Large intestine (tissue), 3 donors: Measurements from ENCODE around the gene PMM2. TPM values are rescaled to one million over a fixed set of nuclear protein-coding genes. Genes with fewer than 3 reads are reported as not detected.
"Not testable (repeated sequence)": the region's sequence is repeated elsewhere in the genome, so short reads cannot be mapped to it uniquely, and the experiment has no call there.

Source experiments
- DNase-seq, 2 donors: peaks; one replicate each; pipeline versions ENCODE4 v3.0.0 to v3.0.0-alpha.2; 2013
- H3K27ac ChIP-seq: one replicate; pipeline ENCODE4 v1.5.1; 2013; ENCODE audit warnings: low read length
- H3K27me3 ChIP-seq: 2 replicates; pipeline ENCODE4 v1.6.1; 2013; ENCODE audit warnings: low read length; ENCODE audit not compliant: control insufficient read depth, insufficient read depth
- H3K36me3 ChIP-seq: 2 replicates; pipeline ENCODE4 v1.6.1; 2013; ENCODE audit warnings: low read length; ENCODE audit not compliant: control insufficient read depth, insufficient read depth
- H3K4me1 ChIP-seq: one replicate; pipeline ENCODE4 v1.6.1; 2013; ENCODE audit warnings: low read length; ENCODE audit not compliant: control insufficient read depth, insufficient read depth
- H3K4me3 ChIP-seq: one replicate; pipeline ENCODE4 v1.5.1; 2013; ENCODE audit warnings: low read length
- H3K9me3 ChIP-seq: one replicate; pipeline ENCODE4 v1.6.1; 2013; ENCODE audit warnings: mild to moderate bottlenecking, low read depth, low read length, moderate library complexity; ENCODE audit not compliant: control insufficient read depth
- WGBS: methylation state at CpG from one replicate; pipeline ENCODE4 v1.1.5; 2013; ENCODE audit warnings: low lambda C conversion rate; ENCODE audit not compliant: insufficient coverage; 5-methylcytosine and 5-hydroxymethylcytosine counted together
- polyA plus RNA-seq: library from polyadenylated mRNA; unstranded; fragments of 120-200 nt; gene quantifications from one replicate; pipeline ENCODE4 v1.2.1, GENCODE V29; 2013

Gene PMM2
- polyA plus RNA-seq, 1 donor = 40.3 TPM

DNA sequence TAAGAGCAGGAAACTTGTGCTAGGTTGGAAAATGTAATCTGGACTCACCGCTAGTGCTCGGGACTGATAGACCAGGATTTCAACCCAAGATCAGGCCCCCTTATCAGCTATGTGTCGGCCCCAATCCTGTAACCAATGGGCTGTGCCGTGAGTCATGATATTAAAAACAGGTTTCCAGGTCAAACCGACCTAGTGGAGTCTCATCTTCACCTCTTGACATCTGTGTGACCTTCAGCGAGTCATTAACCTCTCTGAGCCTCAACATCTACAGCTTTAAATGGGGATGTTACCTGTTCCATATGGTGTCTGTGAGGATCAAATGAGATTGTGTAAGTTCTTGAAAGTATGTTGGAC is 512 bp downstream of the PMM2 start:
- WGBS = no CpG with 5 or more reads among the region's 6 CpGs

DNA sequence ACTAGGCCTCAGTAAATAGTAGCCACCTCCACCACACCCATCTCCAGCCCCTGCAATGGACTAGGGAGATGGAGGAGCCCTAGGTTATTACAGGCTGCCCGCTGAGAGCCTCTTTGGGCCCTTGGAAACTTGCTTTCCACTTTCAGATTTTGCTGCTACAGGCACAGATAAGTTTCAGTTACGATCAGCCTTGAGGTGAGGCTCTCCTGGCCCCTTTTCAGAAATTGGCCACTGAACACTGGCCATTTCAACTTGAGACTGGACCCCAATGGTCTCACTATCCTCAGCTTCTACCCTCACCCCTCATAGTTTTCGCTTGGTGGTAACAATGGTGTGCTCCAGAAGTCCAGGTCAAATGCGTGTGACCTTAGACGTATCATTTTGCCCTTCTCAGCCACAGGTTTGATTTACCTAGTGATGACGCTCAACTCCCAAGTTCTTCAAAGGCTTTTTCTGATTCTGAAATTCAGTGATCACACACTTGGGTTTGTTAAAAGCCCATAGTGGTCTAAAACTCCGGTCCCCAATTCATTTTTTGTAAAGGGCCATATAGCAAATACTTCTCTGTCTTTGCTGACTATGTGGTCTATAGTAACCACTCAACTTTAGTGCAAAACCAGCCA is 1.0 kb downstream of the PMM2 start:
- H3K27ac ChIP-seq = peak overlapping the region; percentile 86
- no CpG with 5 or more reads among the region's 7 CpGs for WGBS
- H3K4me1 ChIP-seq = peaks cover 16% of the 10 kb centered on the region
- H3K27me3 ChIP-seq = no peaks in the 10 kb centered on the region
- peaks cover 20% of the 10 kb centered on the region for H3K36me3 ChIP-seq
- DNase-seq = peak in 1 of 2 donors; percentile 24
- peak overlapping the region; percentile 96 for H3K4me3 ChIP-seq
- no peaks in the 10 kb centered on the region for H3K9me3 ChIP-seq

More for the DNA sequence above, 512 bp downstream of the PMM2 start:
- Histone ChIP-seq H3K4me1 (peaks cover 16% of the 10 kb centered on the region), H3K4me3 (peak overlapping the region; percentile 96), H3K36me3 (peaks cover 17% of the 10 kb centered on the region), H3K27ac (peak overlapping the region; percentile 86), H3K27me3 (no peaks in the 10 kb centered on the region), H3K9me3 (no peaks in the 10 kb centered on the region)
- no peak for DNase-seq

DNA sequence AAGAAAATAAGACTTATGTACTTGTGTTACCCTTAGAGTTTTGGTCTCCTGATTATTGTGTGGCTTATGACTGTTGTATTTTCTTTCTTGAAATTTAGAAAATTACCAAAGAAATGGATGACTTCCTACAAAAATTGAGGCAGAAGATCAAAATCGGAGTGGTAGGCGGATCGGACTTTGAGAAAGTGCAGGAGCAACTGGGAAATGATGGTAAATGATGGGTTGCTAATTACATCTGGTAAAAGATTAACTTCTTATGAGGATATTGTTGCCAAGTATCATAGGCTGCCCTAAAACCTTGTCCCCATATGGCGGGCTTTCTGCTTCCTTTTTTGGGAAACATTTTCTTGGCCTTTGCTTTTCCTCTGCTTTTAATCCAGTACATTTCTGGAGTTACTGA is 4.1 kb downstream of the PMM2 start:
- peaks cover 46% of the 10 kb centered on the region for H3K36me3 ChIP-seq
- no peaks in the 10 kb centered on the region for H3K27me3 ChIP-seq
- no CpG with 5 or more reads among the region's 4 CpGs for WGBS
- H3K9me3 ChIP-seq = no peaks in the 10 kb centered on the region
- no peak overlapping the region for H3K27ac ChIP-seq
- no peak overlapping the region for H3K4me3 ChIP-seq
- peak in 1 of 2 donors; percentile 59 for DNase-seq
- peaks cover 10% of the 10 kb centered on the region for H3K4me1 ChIP-seq

DNA sequence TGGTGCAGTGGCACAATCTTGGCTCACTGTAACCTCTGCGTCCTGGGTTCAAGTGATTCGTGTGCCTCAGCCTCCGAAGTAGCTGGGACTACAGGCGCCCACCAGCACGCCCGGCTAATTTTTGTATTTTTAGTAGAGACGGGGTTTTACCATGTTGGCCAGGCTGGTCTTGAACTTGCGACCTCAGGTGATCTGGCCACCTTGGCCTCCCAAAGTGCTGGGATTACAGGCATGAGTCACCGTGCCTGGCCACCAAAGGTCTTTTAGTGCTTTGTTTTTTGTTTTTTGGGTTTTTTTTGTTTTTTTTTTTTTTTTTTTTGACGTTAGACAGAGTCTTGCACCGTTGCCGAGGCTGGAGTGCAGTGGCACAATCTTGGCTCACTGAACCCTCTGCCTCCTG is 6.1 kb downstream of the PMM2 start:
- H3K36me3 ChIP-seq = peaks cover 64% of the 10 kb centered on the region
- DNase-seq = not testable (repeated sequence)

DNA sequence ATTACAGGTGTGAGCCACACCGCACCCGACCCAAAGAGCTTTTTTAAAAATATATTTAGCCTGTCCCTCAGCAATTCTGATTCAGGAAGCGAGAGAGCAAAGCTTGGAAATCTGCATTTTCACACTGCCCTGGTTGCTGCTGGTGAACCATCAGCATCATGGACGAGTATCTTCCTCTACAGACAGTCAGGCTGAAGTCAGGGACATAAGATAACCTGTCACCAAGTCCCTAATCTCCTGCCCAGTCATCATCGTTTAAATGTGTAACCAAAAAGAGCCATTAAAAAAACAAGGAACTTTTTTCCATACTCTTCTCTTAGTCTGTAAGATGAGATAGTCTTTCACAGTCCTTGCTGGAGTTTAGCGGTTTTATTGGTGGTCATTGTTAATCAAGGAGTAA is 6.7 kb downstream of the PMM2 start:
- WGBS = 83% methylated on average over 1 of the region's 6 CpGs
- H3K9me3 ChIP-seq = no peaks in the 10 kb centered on the region

More for the DNA sequence above, 6.1 kb downstream of the PMM2 start:
- not testable (repeated sequence) for H3K4me3 ChIP-seq, H3K27me3 ChIP-seq, H3K27ac ChIP-seq, H3K9me3 ChIP-seq, H3K4me1 ChIP-seq
- WGBS = no CpG with 5 or more reads among the region's 12 CpGs

GRCh38 chr16:8806272-8806983 is 8.8 kb downstream of the PMM2 start:
- H3K4me3 ChIP-seq = no peak overlapping the region
- no CpG with 5 or more reads among the region's 13 CpGs for WGBS
- H3K9me3 ChIP-seq = no peaks in the 10 kb centered on the region
- peaks cover 86% of the 10 kb centered on the region for H3K36me3 ChIP-seq
- H3K4me1 ChIP-seq = peaks cover 3% of the 10 kb centered on the region
- no peak for DNase-seq
- H3K27ac ChIP-seq = no peak overlapping the region
- no peaks in the 10 kb centered on the region for H3K27me3 ChIP-seq

More for the DNA sequence above, 6.7 kb downstream of the PMM2 start:
- H3K27ac ChIP-seq = no peak overlapping the region
- peaks cover 5% of the 10 kb centered on the region for H3K4me1 ChIP-seq
- no peak overlapping the region for H3K4me3 ChIP-seq
- DNase-seq = no peak
- no peaks in the 10 kb centered on the region for H3K27me3 ChIP-seq
- peaks cover 70% of the 10 kb centered on the region for H3K36me3 ChIP-seq

- Histone ChIP-seq H3K27me3 (no peaks in the 10 kb centered on the region), H3K4me1 (no peaks in the 10 kb centered on the region), H3K4me3 (no peak overlapping the region), H3K36me3 (peaks cover 91% of the 10 kb centered on the region), H3K9me3 (no peaks in the 10 kb centered on the region), H3K27ac (no peak overlapping the region)
- DNase-seq = no peak
- 100% methylated on average over 1 of the region's 5 CpGs for WGBS
Measured at GRCh38 chr16:8807189-8807588, 9.6 kb downstream of the PMM2 start.

GRCh38 chr16:8808009-8808408 is 10.4 kb downstream of the PMM2 start:
- Histone ChIP-seq H3K36me3 (peaks cover 91% of the 10 kb centered on the region), H3K27ac (no peak overlapping the region), H3K9me3 (no peaks in the 10 kb centered on the region), H3K4me3 (no peak overlapping the region), H3K4me1 (no peaks in the 10 kb centered on the region), H3K27me3 (no peaks in the 10 kb centered on the region)
- whole genome bisulfite sequencing = 93% methylated on average over 2 of the region's 3 CpGs
- DNase-seq = no peak

- no peak overlapping the region for H3K27ac ChIP-seq
- H3K36me3 ChIP-seq = peaks cover 92% of the 10 kb centered on the region
- WGBS = 100% methylated on average over 4 of the region's 11 CpGs
Measured at GRCh38 chr16:8808613-8809353, 11.1 kb downstream of the PMM2 start.

GRCh38 chr16:8812162-8812843 is 14.7 kb downstream of the PMM2 start:
- peaks cover 89% of the 10 kb centered on the region for H3K36me3 ChIP-seq
- no peaks in the 10 kb centered on the region for H3K27me3 ChIP-seq
- 96% methylated on average over 4 of the region's 12 CpGs for WGBS
- no peaks in the 10 kb centered on the region for H3K4me1 ChIP-seq
- H3K9me3 ChIP-seq = no peaks in the 10 kb centered on the region
- DNase-seq = no peak
- H3K4me3 ChIP-seq = no peak overlapping the region
- no peak overlapping the region for H3K27ac ChIP-seq

More at GRCh38 chr16:8808613-8809353, 11.1 kb downstream of the PMM2 start:
- no peaks in the 10 kb centered on the region for H3K4me1 ChIP-seq
- no peak for DNase-seq
- no peak overlapping the region for H3K4me3 ChIP-seq
- no peaks in the 10 kb centered on the region for H3K9me3 ChIP-seq
- H3K27me3 ChIP-seq = no peaks in the 10 kb centered on the region
